ENCODE results near the gene SCAF1.
A peak's percentile ranks its signal among the peaks of the same experiment; 100 is the strongest.

SCAF1 gene

DNA sequence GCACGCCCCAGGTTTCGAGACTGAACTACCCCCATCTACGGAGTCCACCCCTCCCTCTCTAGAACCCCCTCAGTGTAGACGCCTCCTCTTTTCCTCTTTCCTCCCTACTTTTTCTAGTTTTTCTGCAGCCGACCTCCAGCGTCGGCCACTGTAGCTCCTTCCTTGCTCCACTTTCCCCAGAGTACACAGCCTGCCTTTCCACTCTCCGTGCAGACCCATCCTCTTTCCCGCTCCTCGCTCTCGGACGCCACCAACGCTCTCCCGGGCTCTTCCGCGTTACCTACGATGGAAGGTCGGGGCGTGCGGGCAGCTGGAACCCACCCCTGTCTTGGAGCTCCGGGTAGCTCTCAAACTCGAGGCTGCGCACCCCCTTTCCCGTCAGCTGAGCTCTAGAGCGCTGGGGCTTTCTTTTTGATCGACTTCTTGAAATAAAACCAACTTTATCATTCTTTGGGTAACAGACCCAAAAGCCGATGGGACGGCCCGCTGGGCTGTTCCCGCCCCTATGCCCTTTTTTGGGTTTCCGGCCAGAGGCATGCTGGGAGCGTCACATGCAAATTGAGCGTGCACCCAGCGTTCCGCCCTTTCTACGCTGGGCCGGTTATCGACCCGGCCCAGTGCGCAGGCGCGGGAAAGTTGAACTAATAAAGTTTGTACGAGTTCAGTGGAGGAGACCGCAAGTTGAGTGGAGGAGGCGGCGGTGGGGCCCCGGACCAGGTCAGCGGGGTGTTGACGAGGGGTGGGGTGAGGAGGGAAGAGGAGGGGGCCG, 23.5 kb downstream of the SCAF1 start, which contains the start of the genes BCL2L12 and IRF3:
TSS of gene BCL2L12 (plus strand) at position 583 of the 769 bp plus-strand sequence. CDS start 760 bp downstream, outside the sequence.
TSS of gene IRF3 (minus strand) at position 507 of the 769 bp plus-strand sequence. CDS start 1,019 bp downstream, outside the sequence.
- peak; percentile 78 to 96 for DNase-seq

DNA sequence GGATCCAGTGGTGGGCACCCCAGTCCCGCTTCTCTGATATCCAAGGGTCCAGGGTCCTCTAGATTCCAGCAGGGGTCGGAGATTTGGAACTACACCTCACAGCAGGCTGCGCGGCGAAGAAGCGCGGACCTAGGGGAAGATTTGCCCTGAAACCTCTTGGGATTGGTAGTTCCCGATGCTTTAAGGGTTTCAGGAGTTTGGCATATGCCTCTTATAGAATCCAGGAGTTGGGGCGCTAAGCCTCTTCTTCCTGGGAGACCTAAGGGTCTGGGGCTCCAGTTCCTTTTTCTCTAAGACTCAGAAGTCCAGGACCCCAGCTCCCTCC, 24.1 kb downstream of the SCAF1 start:
- no peak for DNase-seq

DNA sequence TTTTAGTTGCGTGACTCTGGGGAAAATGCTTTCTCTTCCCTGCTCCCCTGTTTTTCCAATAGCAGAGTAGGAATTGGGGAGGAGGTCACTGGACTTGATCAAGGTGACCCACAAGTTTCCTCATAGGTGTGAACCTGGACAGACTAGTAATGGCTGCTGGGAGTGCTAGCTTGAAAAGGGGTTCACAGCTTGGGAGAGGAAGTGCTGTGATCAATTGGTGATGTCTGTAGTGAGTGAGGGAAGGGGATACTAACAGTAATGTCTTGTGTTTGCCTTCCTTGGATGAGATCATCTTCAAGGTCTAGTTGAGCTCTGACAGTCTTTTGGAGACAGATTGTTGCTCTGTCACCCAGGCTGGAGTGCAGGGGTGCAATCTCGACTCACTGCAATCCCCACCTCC, 25.5 kb downstream of the SCAF1 start:
- no peak for DNase-seq

DNA sequence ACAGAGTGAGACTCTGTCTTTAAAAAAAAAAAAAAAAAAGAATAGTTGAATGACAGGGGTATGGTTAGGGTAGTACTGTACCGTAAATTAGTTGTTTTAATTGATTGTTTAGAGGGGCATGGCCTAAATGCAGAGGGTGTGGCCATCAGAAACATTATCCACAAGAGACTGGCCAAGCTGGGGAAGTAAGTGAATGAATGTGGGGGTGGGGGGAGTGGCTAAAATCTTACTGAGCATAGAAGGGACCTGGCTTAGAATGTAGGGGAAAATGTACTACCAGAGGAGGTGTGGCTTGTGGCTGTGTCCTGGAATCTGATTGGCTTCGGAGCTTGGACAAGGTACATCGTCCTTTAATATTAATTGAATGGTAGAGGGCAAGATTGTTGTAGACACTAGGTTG, 27.5 kb downstream of the SCAF1 start:
- DNase-seq = no peak

DNA sequence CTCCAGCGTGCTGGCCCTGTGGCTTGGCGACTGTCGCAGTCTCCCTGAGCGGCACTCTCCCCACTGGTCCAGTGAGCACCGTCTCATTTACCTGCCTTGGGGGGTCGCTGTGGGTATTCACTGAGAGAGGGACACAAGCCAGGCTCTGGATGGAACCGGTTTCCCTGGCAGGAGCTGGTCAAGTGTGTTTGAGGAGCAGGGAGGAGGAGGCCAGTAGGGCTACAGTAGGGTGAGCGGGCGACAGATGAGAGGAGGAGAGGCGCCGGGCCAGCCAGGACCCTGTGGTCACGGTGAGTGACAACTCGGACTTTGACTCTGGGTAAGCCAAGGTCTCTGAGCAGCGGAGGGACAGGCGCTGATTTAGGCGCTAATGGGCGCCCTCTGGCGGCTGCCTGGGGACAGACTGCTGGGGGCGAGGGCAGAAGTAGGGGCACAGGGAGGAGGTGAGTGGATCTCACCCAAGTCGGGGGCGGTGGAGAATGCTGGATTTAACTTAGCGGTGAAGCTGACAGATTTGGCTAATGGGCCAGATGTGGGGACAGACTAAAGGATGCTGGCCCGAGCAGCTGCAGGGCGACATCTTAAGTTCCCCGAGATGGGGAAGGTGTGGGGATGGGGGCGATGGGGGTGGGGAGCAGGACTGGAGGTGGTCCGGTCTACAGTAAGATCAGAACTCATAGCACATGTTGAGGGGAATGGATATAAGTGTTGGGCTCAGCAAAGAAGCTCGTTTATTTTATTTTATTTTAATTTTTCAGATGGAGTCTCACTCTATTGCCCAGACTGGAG, 30.3 kb downstream of the SCAF1 start:
- DNase-seq = peak; percentile 61 to 87

DNA sequence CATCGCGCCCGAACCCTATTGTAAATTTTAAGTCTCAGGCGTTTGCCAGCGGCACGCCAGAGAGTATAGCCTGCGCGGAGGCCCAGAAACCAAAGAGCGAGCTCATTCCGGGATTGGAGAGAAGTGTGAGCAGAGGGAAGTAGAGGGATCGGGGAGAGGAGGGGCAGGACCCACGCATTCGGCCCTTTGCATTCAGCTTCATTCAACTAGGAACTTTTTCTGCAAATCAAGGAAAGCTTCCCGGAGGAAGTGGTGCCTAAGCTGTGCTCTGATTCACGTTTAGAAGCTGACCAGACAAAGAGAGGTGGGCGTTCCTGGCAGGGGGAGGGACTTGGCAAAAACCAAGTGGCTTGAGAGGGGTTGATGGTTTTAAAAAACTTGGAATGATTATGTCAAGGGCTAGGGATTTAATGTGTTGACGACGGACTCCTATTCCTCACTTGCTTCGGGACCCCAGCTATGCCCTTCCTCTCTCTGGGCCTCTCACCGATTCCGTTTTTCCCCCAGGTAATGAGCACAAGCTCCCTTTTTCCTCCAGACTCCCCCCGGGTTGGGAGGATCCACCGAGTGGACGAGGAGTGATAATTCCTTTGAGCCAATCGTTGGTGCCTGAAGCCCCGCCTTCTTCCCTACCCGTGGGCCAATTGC, 34.3 kb downstream of the SCAF1 start:
- peak; percentile 92 to 93 for DNase-seq

DNA sequence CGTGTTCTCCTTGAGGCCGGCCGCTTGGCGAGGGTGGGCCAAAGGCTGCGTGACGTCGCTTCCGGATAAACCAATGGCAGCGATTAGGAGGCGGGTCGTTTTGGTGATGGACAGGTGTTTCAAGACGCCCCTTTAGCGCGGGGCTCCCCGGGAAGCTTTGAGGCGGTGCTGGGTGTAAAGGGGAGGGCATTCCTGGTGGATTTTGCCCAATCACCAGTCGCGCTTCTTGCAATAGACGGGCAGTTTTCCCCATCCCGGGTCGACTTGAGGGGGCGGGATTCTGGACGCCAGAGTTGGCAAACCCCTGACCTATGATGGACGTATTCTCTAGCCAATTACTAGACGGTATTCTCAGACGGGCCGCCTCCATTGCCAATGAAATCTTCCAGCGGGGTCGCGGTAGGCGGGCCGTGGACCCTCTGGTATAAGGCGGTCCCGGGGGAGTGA, 34.8 kb downstream of the SCAF1 start:
- peak; percentile 100 for DNase-seq

DNA sequence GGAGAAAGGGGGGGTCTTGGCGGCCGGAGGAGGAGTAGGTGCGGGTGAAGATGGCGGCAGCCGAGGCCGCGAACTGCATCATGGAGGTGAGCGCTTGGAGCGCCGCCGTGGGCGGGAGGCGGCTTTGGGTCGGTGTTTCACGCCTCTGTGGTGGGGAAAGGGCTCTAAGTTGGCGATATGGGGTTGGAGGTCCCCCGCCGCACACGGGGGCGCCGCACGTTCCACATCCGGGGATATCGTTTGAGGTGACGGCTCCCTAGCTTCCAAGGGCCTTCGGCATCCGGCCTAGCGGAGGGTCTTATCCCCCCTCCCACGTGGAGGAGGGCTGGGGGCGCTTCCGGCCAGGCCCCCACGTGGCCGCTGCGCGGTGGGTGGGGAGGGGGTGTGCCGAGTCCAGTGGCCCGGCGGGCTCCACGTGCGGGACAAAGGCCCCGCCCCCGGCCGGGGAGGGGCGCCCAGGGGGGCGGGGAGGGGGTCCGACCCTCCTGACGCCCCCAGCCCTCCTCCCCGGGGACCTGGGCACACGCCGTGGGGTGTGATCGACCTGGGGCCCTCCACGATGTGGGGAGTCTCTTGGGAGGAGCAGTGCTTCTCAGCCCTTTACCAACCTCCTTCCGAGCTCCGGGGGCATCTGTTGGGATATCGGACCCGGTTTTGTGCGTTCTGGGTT, 35.4 kb downstream of the SCAF1 start, which contains the start of gene PRMT1:
TSS of gene PRMT1 (plus strand) at position 41 of the 670 bp plus-strand sequence. CDS start at position 51, 10 bp downstream.
- peak in 1 of 2 experiments; percentile 61 for DNase-seq

DNA sequence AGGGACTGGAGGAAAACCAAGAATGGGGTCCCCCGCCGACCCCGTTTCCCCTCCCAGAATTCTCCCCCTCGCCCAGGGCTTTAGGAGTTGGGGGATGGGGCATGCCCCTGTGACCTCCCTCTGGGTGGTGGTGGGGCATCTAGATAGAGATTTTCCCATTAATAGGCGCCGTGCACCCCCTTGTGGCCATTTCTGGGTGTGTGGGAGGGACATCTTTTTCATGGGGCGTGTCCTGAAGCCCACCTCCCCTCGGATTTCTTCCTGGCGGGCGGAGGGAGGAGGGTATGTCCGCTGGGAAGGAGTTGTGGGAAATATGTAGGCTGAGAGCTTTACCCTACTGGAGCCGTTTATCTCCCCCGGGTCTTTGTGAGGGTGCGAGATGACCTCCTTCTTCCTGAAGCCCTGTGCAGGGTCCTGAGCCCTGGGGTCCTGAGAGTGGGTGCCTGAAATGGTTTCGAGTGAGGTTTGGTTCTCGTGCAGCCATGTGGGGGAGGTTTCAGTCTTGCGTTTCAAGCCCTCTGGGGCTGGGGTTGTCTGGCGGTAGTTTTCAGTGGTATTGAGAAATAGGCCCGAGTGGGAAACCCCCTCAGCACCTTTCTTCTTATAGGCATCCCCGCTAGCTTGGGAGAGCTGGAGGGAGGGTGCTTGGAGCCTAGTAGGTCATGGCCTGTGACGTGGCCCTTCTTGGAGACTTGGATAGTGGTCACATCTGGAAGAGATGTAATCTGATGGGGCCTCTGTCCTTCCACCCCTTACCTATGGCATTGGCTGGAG, 36.1 kb downstream of the SCAF1 start:
- DNase-seq = peak; percentile 69 to 83

DNA sequence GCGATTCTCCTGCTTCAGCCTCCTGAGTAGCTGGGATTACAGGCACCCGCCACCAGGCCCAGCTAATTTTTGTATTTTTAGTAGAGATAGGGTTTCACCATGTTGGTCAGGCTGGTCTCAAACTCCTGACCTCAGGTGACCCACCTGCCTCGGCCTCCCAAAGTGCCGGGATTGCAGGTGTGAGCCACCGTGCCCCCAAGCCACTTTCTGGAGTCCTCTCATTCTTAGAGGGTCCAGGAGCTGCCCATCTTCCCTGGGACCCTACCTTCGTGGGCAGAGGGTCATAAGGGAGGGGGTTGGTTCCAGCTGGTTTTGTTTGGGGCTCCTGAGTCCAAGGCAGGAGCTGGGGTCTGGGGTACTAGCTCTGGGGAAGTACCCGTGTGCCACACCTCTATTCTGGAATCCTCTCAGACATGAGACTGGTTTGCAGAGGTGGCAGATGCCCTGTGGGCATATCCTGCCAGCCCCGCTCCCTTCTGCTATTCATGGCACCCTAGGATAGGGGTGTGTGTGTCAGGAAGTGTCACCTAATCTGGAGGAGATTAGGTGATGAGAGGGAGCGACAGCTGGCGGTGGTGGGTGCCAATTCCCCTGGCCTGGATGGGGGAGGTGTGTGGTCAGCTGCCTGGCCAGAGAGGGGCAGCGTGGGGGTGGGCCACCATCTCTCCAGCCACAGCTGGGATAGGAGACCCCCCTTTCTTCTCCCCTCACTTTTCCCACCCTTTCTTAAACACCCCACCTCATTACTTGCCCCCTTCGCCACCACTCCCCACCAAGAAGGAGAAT, 37.2 kb downstream of the SCAF1 start:
- DNase-seq = no peak

DNA sequence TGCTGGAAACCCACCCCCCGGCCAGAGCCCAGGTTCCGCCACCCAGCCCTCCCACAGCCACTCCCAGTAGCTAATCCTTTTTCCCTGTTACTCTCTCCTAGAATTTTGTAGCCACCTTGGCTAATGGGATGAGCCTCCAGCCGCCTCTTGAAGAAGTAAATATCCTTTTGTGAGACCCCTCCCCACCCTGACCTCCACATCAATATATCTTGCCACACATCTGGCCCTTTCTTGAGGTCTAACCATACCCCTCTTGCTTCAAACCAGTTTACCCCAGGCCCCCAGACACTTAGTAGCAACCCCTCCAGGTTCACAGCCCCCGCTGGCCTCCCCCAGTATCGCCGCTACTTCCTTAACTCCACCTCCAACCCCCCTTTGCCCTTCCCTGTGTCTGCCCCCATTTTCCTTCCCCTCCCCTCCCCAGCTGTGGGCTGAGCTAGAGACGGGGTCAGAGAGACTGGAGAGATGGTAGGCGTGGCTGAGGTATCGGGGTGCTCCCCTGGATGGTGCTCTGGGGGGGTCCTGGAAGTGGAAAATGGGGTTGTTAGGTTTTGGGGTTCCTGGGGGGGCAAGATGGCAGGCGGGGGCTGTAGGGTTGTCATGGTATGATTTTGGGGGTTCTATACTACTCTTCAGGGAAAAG, 37.9 kb downstream of the SCAF1 start:
- no peak for DNase-seq

DNA sequence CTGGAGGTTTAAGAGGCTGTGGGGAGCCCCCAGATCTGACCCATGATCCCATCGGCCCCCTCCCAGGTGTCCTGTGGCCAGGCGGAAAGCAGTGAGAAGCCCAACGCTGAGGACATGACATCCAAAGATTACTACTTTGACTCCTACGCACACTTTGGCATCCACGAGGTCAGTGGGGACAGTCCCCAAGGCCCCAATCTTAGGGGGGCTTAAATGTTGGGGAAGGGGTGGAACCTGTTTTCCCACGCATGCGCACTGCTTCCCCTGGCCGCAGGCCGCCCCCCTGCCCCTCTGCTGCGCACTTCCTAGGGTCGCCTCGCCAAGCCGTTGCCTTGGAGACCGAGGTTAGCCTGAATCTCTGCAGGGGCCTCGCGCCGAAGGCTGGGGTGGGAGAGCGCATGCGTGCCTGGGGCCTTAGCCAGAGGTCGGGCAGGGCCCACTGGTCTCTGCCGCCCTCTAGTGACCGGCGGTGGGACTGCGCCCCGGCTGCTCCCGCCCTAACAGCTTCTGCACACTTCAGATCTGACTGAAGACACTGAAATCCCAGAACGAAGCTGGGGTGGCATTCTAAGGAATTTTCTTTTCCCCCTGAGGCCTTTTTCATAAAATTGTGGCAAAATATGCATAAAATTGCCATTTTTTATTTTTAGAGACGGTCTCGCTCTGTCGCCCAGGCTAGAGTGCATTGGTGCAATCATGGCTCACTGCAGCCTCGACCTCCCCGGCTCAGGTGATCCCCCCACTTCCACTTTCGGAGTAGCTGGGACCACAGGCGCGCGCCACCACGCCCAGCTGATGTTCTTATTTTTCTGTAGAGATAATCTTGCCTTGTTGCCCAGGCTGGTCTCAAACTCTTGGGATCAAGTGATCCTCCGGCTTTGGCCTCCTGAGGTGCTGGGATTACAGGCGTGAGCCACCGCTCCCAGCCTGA, 38.7 kb downstream of the SCAF1 start:
- peak; percentile 27 to 92 for DNase-seq

DNA sequence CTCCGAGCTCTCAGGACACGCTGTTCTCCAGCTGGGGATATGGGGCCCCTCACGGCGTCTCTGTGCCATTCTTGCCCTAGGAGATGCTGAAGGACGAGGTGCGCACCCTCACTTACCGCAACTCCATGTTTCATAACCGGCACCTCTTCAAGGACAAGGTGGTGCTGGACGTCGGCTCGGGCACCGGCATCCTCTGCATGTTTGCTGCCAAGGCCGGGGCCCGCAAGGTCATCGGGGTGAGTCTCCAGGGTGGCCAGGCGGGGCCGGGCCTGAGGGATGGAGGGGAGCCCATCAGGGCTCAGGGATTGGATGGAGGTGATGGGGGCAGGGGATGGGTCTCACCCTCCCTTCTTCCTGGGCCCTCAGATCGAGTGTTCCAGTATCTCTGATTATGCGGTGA, 39.8 kb downstream of the SCAF1 start:
- no peak for DNase-seq

DNA sequence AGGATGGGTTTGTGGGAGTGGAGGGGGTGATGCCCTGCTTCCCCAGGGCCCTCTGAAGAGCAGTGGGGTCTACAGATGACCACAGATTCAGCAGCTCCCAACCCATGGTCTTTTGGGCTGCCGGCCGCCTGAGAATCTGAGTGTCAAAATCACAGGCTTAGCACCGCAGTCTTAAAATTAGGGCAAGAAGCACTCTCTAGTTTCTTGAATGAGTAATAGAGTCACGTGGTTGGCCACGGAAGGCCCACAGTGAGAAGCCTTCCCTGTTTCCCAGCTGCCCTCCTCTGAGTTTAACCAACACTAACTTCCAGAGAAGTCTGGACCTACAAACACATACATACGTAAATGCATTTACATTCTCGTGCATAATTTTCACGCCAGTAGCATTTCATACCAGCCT, 40.3 kb downstream of the SCAF1 start:
- no peak for DNase-seq

DNA sequence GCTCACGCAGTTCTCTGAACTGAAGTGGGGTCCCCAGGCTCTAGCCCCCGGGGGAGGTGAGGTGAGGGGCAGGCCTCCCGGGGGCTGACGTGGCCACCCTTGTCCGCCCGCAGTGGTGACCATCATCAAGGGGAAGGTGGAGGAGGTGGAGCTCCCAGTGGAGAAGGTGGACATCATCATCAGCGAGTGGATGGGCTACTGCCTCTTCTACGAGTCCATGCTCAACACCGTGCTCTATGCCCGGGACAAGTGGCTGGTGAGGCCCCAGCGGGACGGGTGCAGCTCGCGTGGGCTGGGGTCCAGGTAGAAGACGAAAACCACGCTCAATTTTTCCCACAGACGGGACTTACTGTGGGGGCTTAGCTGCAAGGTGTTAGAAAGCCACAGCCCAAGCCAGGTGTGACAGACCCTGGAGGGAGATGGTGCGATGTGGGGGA, 41.8 kb downstream of the SCAF1 start:
- DNase-seq = no peak

DNA sequence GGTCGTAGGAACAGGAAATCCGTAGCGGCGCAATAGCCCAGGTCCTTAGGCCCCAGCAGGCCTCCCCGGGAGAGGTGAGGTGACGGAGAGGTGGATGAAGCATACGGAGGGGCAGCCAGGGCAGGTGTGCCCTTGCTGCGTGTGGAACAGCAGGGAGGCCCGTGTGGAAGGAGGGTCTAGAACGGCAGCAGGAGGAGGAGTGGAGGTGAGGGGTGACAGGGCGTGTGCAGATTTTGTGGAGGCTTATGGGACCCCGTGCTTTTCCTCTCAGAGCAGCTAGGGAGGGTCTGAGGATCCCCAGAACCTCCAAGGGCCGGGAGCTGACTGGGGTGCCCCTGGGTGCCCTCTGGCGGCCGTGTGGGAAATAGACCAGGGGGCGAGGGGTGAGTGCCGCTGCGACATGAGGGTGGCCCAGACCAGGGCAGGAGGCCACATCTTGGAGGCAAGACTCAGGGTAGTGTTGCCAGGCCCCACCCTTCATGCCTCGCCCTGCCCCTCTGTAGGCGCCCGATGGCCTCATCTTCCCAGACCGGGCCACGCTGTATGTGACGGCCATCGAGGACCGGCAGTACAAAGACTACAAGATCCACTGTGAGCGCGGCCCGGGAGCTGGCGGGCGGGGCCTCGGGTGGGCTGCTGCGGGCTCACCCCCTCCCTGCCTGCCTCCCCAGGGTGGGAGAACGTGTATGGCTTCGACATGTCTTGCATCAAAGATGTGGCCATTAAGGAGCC, 42.4 kb downstream of the SCAF1 start:
- peak in 1 of 2 experiments; percentile 20 for DNase-seq

DNA sequence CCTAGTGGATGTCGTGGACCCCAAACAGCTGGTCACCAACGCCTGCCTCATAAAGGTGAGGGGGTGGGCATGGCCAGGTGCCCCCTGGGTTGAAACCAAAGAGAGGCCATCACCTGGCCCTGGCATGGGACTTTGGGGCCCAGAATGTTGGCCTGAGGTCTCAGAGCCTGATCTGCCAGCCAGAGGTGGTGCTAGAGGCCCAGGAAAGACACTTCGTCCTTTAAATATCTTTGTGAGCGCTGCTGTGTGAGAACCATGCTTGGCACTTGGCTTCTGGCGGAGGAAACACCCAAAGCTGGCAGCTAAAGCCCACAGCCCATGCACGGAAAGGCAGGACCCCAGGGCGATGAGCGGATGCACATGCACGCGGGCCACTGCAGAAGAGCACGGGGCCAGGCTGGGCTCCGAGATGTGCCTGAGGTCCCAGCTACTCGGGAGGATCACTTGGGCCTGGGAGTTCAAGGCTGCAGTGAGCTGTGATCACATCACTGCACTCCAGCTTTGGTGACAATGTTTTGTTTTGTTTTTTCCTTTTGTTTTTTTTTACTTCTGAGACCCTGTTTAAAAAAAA, 43.1 kb downstream of the SCAF1 start:
- DNase-seq = no peak

DNA sequence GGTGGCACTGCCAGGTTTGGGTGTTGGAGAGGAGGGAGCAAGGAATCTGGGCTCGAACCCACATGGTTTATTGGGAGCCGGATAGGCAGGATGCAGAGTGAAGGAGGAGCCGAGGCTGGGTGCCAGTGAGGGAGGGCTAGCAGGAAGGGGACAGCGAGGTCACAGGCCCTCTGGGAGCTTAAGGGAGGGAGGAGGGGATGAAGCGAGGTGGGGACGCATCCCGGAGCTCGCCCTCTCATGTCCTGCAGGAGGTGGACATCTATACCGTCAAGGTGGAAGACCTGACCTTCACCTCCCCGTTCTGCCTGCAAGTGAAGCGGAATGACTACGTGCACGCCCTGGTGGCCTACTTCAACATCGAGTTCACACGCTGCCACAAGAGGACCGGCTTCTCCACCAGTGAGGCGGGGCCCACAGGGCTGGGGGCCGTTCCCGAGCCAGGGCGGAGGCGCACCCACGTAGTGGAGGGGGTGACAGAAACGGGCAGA, 43.9 kb downstream of the SCAF1 start:
- DNase-seq = no peak
